GM12878 (cell line): Measurements from ENCODE around the gene RCE1. TPM values are rescaled to one million over a fixed set of nuclear protein-coding genes. Genes with fewer than 3 reads are reported as not detected.

Experiments
- CHD1 ChIP-seq: IDR thresholded peaks from 2 replicates; pipeline ENCODE4 v1.6.1; 2012; ENCODE audit warnings: low read depth, low read length, improper control_type of control experiment
- EED ChIP-seq: sonication (generic); IDR thresholded peaks from 2 replicates; pipeline ENCODE4 v1.6.1; 2016; ENCODE audit warnings: antibody characterized with exemption, low read depth
- ESRRA ChIP-seq: IDR thresholded peaks from 2 replicates; pipeline ENCODE4 v1.6.1; 2012; ENCODE audit warnings: mild to moderate bottlenecking, low read length, improper control_type of control experiment
- FOXK2 ChIP-seq: fragments of 450-650 bp; IDR thresholded peaks from 2 replicates; pipeline ENCODE4 v1.6.1; 2017; ENCODE audit warnings: mild to moderate bottlenecking, moderate library complexity
- GATAD2B ChIP-seq: fragments of 450-650 bp; conservative IDR thresholded peaks from 2 replicates; pipeline ENCODE4 v1.6.1; 2017; ENCODE audit warnings: low read depth, mild to moderate bottlenecking, moderate library complexity
- HCFC1 ChIP-seq: fragments of 150-350 bp; IDR thresholded peaks from 2 replicates; pipeline ENCODE4 v1.6.1; 2014; ENCODE audit warnings: low read length
- HDAC6 ChIP-seq: fragments of 200-600 bp; sonication (generic); IDR thresholded peaks from one replicate; pipeline ENCODE4 v1.8.0; 2017; ENCODE audit warnings: antibody characterized with exemption; ENCODE audit not compliant: unreplicated experiment
- IKZF1 ChIP-seq: fragments of 450-650 bp; conservative IDR thresholded peaks from 2 replicates; pipeline ENCODE4 v1.6.1; 2017; ENCODE audit warnings: antibody characterized with exemption, mild to moderate bottlenecking
- IKZF2 ChIP-seq, 2 experiments: fragments of 450-650 bp; IDR thresholded peaks; 2 replicates each; pipeline ENCODE4 v1.6.1; 2017; ENCODE audit warnings: mild to moderate bottlenecking in 2 of 2, moderate library complexity in 2 of 2
- IRF3 ChIP-seq: fragments of 450-650 bp; IDR thresholded peaks from 2 replicates; pipeline ENCODE4 v1.6.1; 2014; ENCODE audit warnings: mild to moderate bottlenecking
- JUNB ChIP-seq: IDR thresholded peaks from 2 replicates; pipeline ENCODE4 v1.6.1; 2016; ENCODE audit warnings: antibody characterized with exemption, mild to moderate bottlenecking
- MAX ChIP-seq: IDR thresholded peaks from 2 replicates; pipeline ENCODE4 v1.6.1; 2012; ENCODE audit warnings: low read depth, low read length, improper control_type of control experiment
- MEF2B ChIP-seq: fragments of 450-650 bp; IDR thresholded peaks from 2 replicates; pipeline ENCODE4 v1.6.1; 2018; ENCODE audit warnings: mild to moderate bottlenecking, moderate library complexity; ENCODE audit not compliant: partially characterized antibody, poor library complexity, severe bottlenecking
- MYC ChIP-seq: IDR thresholded peaks from 2 replicates; pipeline ENCODE4 v1.6.1; 2011; ENCODE audit warnings: mild to moderate bottlenecking, low read length, moderate library complexity, inconsistent platforms; ENCODE audit not compliant: insufficient read depth, insufficient replicate concordance, insufficient read length, severe bottlenecking
- NFYA ChIP-seq: IDR thresholded peaks from 2 replicates; pipeline ENCODE4 v1.6.1; 2011; ENCODE audit warnings: low read depth, mild to moderate bottlenecking, low read length, improper control_type of control experiment, borderline replicate concordance
- NFYB ChIP-seq: IDR thresholded peaks from 2 replicates; pipeline ENCODE4 v1.6.1; 2011; ENCODE audit warnings: low read depth, mild to moderate bottlenecking, low read length, improper control_type of control experiment, moderate library complexity; ENCODE audit not compliant: insufficient read depth
- NR2F1 ChIP-seq: fragments of 450-650 bp; conservative IDR thresholded peaks from 2 replicates; pipeline ENCODE4 v1.6.1; 2017; ENCODE audit warnings: mild to moderate bottlenecking
- PML ChIP-seq: IDR thresholded peaks from 2 replicates; pipeline ENCODE4 v1.6.1; 2012; ENCODE audit warnings: low read length, inconsistent platforms
- POLR2AphosphoS2 ChIP-seq: IDR thresholded peaks from 2 replicates; pipeline ENCODE4 v1.6.1; 2011; ENCODE audit warnings: low read depth, mild to moderate bottlenecking, low read length, improper control_type of control experiment, moderate library complexity
- RAD21 ChIP-seq: IDR thresholded peaks from 2 replicates; pipeline ENCODE4 v1.6.1; 2011; ENCODE audit warnings: mild to moderate bottlenecking, low read depth, low read length, moderate library complexity; ENCODE audit not compliant: insufficient read depth
- RELB ChIP-seq: fragments of 450-650 bp; IDR thresholded peaks from 2 replicates; pipeline ENCODE4 v1.6.1; 2017; ENCODE audit warnings: low read depth, mild to moderate bottlenecking, moderate library complexity
- SIX5 ChIP-seq: IDR thresholded peaks from 2 replicates; pipeline ENCODE4 v1.6.1; 2011; ENCODE audit warnings: mild to moderate bottlenecking, low read depth, low read length, moderate library complexity; ENCODE audit not compliant: severe bottlenecking
- YY1 ChIP-seq: IDR thresholded peaks from 2 replicates; pipeline ENCODE4 v1.6.1; 2011; ENCODE audit warnings: low read depth, mild to moderate bottlenecking, low read length
- ZBTB4 ChIP-seq: fragments of 450-650 bp; formaldehyde crosslinking; IDR thresholded peaks from 2 replicates; pipeline ENCODE4 v1.4.0; 2022; ENCODE audit warnings: mild to moderate bottlenecking, moderate library complexity
- ZZZ3 ChIP-seq: IDR thresholded peaks from 2 replicates; pipeline ENCODE4 v1.6.1; 2011; ENCODE audit warnings: low read depth; ENCODE audit not compliant: control insufficient read depth, insufficient read length
- polyA plus RNA-seq, 11 experiments: library from polyadenylated mRNA; depleted of rRNA in 4 of 11; unstranded in 6 of 11; stranded (reverse) in 5 of 11; fragments of >200 nt; fragmentation: Nextera tagmentation in 4 of 11; fragmentation: Illumina TruSeq in 1 of 11; extraction: Ambion mirVana in 4 of 11; extraction: Trizol in 1 of 11; gene quantifications; 1 replicate in 1 of 11; 2 replicates in 10 of 11; pipeline versions ENCODE4 v1.2.1 to v1.2.3, GENCODE V29; 2011 to 2016; ENCODE audit warnings: inconsistent platforms in 2 of 11, missing spikeins in 2 of 11, low read depth in 1 of 11
- total RNA-seq, 4 experiments: library from RNA; depleted of rRNA in 3 of 4; stranded (reverse); fragments of >200 nt in 3 of 4; fragmentation: Illumina TruSeq in 1 of 4; extraction: Trizol in 1 of 4; gene quantifications; 2 replicates each; pipeline versions ENCODE4 v1.2.1 to v1.2.3, GENCODE V29; 2013 to 2021

RCE1 gene
- total and polyA plus RNA-seq, 10 of the 15 experiments (the other 5 are each of a cell fraction or from before 2014, with no cell fraction given): 0.79 to 32.9 (median 16.4) TPM

- peak; percentile 100 for TF ChIP-seq JUNB
- no peak for TF ChIP-seq MYC
- no peak for TF ChIP-seq POLR2AphosphoS2
- no peak for TF ChIP-seq FOXK2
- TF ChIP-seq IRF3: no peak
- TF ChIP-seq HDAC6: no peak
- no peak for TF ChIP-seq ESRRA
- TF ChIP-seq GATAD2B: no peak
- TF ChIP-seq MAX: no peak
- TF ChIP-seq ZZZ3: no peak
- peak in 1 of 2 experiments; percentile 63; a peak in 2 of 4 replicates for TF ChIP-seq IKZF2 (IDR thresholded peaks at IDR 0.05)
- peak; percentile 85 for TF ChIP-seq EED
- TF ChIP-seq RELB: no peak
- no peak for TF ChIP-seq NFYA
- TF ChIP-seq ZBTB4: no peak
- peak; percentile 46 for TF ChIP-seq NR2F1
- no peak for TF ChIP-seq HCFC1
- TF ChIP-seq MEF2B: peak; percentile 57
- TF ChIP-seq SIX5: peak; percentile 1
- peak; percentile 25; the same call in 1 of the 2 replicates for TF ChIP-seq RAD21
- peak; percentile 49 for TF ChIP-seq IKZF1
- no peak for TF ChIP-seq NFYB
- TF ChIP-seq CHD1: no peak
- TF ChIP-seq YY1: no peak
- 0 out of 2 replicates have a peak, but pooled peaks have one; percentile 49 for TF ChIP-seq PML
Observed at GRCh38 chr11:66891851-66892660, 48.8 kb downstream of the RCE1 start (continued).
